GM19452 (cell line): ENCODE results near the gene DLGAP1.

Source experiments
- ATAC-seq: cut with Tn5 transposase; IDR thresholded peaks from one replicate; pipeline ENCODE4 v1.9.1; 2021; ENCODE audit not compliant: unreplicated experiment

The DLGAP1 gene

DNA sequence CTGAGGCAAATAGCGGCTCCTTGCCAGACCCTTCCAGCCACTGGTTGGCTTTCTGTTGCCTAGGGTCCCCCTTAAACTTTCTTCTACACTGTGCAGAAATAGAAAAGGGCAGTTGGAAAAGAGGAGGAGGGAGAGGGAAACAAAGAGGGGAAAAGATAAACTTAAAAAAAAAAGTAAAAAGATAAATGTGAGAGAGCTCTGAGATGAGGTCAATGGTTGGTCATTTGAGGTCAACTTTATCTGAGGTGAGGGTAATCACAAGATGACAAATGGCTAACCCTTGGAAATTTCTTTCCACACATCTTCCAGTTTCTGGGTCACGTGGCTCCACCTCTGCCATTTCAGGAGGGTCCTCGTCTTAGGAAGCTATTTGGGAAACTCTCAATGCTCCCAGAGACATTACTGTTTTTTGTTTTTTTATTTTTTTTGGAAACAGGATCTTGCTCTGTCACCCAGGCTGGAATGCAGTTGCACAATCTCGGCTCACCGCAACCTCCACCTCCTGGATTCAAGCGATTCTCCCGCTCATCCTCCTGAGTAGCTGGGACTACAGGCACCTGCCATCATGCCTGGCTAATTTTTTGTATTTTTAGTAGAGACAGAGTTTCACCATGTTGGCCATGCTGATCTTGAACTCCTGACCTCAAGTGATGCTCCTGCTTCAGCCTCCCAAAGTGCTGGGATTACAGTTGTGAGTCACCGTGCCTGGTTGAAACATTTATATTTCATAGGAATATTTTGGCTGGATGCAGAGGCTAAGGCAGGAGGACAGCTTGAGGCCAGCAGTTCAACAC lies 805.3 kb downstream of the DLGAP1 start:
- ATAC-seq, result no peak

DNA sequence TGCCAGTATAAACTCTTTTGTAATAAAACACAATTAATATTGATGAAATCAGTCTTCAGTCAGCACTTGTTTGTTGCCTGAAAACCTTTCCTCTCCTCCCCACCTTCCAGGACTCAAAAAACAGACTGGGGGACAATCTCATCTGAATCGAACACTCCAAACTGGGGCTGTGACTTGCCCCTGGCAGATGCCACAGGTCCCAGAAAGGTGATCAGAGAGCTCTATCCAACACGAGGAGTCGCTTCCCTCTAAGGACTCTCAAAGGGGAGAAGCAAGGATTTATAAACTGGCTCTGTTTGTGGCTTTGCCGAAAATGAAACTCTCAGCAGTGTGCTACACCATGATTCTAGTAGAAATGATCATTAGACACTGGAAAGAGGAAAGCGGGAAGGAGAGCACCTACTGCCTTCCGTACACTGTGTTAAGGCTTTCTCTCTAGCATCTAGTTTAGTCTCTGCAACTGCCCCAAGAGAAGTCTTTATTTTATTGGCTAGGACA lies 805.9 kb downstream of the DLGAP1 start:
- ATAC-seq, result no peak

DNA sequence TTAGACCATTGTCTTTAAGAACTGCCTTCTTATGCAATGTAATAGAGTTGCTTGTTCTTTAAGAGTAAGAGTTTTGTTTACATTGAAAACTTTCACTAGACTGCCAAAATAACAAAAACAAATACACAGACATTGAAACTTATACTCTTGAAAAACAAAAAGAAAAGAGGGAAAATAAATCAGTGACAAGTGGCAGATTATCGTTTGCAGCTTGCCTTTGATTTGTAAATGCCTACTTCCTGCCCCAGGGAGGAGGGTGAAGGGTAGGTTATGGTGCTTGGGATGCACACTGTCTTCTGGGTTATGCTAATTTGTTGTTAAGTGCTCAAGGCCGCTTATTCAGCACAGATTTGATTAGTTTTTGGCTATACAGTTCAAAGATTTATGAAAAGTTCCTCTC lies 806.5 kb downstream of the DLGAP1 start:
- ATAC-seq, result no peak

DNA sequence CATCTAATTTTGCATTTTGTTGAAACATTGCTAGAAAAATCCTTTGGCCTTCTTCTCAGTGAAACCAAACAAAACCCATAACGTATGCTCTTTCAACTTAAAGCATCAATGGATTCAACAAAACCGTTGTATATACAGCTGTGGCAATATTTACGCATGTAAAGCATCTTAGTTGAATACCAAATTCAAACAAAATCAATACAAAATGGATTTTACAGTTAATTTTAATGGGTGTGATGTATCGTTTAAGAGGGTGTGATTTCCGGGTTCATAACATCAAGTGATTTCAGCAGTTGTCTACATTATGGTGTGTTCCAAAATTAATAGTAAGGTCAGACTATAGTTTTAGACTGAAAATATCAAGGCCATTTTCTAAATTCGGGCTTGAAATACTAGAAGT lies 806.9 kb downstream of the DLGAP1 start:
- no peak for ATAC-seq

DNA sequence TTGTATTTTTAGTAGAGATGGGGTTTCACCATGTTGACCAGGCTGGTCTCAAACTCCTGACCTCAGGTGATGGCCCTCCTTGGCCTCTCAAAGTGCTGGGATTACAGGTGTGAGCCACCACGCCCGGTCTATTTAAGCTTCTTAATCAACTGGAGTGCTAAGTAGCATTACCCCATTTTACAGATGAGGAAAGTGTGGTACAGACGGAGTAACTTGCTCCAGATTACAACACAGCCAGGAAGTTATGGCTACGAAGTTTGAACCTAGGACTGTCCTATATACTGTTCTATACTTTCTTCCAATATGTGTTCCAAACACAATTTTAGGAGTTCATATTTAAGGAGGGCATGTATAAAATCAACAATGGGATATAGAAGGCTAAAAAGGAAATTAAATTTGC lies 807.5 kb downstream of the DLGAP1 start:
- ATAC-seq, result no peak

DNA sequence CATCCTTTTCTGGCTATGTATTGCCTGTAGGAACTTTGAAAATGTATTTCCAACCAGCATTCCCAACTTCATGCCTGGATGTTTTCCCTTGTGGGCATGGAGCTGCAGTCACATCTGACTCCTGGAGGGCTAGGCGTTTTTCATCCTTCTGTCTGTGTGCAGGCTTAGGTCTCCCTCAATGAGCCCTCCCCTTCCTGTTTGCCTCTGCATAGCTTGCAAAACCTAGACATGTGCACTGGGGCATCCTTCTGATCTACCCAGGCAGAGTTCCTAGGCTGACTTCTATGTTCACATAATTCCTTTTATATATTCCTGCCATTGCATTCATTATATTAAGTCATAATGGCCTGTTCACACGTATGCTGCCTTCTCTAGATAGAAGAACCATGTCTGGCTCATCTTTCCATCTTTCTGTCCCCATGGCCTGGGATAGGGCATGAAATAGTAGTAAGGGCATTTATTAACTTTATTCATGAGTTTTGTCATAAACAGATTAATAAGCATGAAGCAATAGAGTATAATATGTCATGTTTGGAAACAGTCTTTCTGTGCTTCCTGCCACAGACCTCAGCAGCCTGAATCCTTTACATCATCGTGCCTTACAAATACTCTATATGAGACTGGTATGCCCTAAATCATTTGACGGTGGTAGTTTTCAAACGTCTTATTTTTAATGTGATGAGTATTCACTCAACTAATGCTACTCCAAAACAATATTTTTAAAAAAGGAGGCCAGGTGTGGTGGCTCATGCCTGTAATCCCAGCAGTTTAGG lies 809.5 kb downstream of the DLGAP1 start:
- no peak for ATAC-seq

DNA sequence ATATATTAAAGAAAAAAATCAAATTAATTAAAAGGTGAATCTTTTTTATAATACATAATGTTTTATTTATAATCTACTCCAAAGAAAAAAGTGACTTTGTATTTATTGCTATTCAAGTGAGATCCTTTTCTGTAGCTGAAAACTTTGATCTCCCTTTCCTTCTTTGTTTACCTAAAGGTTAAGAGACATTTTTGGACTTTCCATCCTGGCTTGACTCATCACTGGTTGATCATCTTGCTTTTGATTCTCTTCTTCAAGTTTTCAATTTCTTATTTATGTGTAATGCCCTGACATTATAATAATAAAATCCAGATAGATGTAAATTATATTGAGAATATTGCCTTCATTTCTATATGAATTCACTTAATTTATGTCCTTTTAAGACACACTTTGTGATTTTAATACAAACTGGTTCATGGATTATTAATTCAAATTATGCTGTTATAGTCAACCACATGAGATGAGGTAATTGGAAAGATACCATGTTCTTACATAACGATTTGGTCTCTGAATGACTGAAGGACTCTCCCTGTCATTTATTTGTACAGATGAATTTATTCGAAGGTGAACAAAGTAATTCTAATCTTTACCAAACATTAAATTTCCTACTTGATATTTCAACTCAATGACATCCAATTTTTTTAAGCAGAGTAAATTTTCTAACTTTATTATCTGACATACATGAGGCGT lies 820.7 kb downstream of the DLGAP1 start:
- no peak for ATAC-seq

DNA sequence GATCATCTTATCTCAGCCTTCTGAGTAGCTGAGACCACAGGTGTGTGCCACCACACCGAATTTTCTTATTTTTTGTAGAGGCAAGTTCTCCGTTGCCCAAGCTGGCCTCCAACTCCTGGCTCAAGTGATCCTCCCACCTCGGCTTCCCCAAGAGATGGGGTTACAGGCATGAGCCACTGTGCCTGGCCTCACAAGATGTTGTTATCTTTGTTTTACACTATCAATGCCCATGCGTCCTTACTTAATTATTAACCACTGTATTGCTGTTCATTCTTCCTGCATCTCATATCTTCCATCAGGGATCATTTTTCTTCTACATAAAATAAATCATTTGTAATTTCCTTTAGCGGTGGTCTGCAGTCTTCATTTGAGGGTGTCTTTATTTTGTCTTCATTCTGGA lies 823.2 kb downstream of the DLGAP1 start:
- no peak for ATAC-seq

DNA sequence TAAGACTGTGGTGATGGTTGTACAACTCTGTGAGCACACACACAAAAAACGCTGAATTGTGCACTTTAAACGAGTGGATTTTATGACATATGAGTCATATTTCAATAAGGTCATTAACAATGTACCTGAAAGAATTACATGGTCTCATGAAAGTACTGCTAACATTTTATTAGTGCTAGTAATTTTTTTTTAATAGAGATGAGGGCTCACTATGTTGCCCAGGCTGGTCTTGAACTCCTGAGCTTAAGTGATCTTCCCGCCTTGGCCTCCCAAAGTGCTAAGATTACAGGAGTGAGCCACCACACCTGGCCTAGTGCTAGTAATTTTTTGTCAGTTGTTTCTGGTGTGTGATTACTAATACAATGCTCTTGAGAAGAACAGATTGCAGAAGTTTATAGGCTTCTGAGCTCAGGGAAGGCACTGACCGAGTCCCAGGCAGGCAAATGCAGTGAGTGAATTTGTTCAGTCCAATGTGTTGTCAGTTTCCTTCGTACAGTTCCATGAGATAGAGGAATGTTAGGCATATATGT lies 828.1 kb downstream of the DLGAP1 start:
- no peak for ATAC-seq

DNA sequence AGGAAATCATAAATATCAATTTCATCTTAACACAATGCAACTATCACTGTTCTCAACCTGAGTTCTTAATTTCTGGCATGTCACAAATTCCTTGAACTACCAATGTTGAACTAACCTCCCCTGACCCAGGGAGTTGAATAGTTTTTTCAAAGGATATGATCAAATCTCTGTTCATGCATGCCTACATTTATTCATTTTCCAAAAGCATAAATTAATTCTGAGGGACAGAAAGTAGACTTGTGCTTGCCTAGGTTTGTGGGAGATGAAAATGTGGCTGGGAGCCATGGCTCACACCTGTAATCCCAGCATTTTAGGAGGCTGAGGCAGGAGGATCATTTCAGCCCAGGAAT lies 829.4 kb downstream of the DLGAP1 start:
- ATAC-seq, result no peak

DNA sequence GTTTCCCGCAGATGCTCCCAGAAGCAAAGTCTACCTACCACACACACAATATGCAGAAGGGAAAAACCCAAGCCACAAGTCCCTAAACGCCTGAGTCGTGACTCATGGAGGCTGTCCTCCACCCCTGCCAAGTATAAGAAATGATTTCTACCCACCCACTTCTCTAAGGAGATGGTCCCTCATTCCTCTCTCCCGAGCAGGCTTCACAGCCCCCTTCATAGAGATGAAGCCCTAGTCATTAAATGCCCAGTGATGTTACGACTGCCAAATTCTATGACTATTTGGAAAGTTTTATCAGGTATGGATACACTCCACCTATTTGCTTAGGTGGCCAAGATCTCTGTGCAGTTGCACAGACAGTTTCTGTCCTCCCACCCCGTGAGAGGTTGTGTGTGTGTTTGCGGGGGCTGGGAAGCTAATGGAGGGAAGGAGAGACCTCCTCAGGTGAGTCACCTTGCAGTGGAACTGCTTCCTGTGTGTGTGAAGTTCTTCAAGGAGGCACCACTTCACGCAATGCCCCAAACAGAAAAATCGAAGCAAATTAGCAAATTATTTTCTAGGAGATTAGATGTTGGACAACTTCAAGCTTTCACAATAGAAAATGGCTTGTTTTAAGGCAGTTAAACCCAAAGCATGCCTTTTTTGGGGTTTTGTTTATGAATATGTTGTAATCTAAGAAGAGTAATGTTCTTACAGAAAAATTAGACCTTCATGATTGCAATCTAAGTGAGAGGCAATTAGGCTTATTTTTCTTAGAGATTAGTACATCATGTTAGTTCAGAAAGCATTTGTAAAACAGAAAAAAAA lies 830.0 kb downstream of the DLGAP1 start:
- no peak for ATAC-seq

DNA sequence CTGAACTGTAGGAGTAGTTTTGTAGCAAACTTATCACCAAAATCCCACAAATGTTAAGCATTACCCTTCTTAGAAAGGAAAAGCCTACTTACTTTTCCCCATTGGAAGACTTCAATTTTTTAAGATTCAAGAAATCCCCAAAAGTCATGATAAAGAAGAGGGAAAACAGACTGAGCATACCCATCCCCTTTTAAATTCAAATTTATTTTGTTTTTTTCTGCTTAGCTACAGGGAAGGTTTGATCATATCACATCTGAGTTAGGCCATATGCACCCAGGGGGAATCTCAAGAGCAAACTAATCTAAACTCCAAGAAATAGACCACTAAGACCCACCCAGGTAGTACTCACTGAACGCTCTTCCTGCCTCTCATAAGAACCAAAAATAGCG lies 830.6 kb downstream of the DLGAP1 start:
- ATAC-seq, result no peak

DNA sequence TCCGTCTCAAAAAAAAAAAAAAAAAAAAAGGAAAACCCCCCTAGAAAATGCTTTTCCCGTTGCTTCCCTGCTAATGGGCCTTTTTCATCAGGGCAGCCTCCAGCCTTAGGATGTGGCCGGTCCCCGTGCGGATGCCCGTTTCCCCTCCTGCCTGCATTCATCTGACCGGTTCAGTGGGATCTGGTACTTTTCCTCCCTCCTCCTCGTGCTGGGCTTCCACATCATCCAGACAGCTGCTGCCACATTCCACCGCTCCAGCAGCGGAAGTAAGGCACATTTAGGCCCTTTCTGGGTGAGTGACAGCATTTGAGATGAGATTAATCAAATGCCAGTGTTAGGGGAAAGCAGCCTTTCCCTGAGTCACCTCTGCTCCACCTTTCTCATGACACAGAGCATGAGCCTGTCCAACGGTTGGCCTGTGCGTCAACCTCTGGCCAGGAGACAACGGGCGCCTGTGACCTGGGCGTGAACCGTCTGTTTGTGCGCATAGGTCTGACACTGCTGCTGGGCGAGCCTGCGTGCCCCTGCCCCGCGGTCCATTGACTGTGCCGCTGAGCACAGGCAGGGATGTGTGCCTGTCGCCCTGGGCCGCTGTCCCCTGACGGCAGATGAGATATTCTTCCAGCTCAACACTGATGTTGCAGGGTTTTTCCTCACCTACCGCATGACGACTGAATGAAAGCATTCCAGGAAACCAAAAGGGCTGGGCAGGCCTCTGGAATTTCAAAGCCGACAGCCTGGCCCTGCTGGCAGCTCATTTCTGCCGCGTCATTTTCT lies 831.1 kb downstream of the DLGAP1 start:
- no peak for ATAC-seq

DNA sequence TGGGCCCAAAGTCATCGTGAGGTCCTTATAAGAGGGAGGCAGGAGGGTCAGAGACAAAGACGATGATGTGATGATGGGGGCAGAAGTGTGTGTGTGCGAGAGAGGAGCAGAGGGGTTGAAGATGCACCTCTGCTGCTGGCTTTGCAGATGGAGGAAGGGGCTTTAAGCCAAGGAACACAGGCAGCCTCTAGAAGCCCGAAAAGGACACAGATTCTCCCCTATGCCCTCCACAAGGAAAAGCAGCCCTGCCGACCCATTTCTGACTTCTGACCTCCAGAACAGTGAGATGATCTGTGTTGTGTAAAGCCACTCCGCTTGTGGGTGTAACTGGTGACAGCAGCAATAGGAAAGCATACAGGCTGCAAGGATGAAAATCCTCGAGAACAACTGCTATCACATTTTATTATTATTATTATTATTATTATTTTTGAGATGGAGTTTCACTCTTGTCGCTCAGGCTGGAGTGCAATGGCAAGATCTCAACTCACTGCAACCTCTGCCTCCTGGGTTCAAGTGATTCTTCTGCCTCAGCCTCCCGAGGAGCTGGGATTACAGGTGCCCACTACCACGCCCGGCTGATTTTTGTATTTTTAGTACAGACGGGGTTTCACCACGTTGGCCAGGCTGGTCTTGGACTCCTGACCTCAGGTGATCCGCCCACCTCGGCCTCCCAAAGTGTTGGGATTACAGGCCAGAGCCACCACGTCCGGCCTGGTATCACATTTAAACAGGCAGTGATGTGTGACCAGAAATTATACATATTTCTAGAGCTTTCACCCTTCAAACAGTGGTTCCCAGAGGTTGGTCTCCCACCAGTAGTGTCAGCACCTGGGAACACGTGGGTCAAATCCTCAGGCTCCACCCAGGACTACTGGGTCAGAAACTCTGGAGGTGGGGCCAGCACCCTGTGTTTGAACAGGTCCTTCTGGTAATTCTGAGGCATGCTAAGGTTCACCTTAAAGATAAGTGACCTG lies 834.7 kb downstream of the DLGAP1 start:
- no peak for ATAC-seq

DNA sequence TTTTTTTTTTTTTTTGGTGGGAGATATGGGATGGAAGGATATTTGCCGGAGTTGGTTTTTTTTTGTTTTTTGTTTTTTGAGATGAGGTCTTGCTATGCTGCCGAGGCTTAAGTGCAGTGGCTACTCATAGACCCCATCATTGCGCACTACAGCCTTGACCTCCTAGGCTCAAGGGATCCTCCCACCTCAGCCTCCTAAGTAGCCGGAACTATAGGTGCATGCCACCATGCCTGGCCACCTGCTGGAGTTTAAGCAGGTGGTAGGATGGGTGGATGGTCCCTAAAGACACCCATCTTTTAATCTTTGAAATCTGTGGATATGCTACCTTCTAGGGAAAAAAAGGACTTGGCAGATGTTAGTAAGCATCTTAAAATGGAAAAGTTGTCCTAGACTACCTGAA lies 835.4 kb downstream of the DLGAP1 start:
- no peak for ATAC-seq

DNA sequence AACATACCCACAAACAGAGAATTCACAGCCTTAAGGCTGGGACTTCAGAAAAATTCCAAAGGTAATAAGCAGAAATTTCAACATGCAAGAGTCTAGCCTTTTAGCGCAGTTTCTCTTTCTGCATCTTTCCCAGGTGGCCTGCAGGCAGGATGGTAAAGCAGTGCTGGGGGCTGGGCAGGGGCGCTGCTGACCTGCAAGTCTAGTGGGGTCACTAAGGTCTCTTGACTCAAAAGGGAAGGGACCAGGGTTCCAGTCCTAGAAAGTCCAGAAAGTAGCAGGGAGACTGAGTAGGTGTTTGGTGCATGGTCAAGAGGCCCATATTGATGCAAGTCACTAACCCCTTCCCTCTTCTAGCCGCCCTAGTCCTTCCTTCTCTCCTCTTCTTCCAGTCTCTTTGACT lies 835.9 kb downstream of the DLGAP1 start:
- no peak for ATAC-seq

DNA sequence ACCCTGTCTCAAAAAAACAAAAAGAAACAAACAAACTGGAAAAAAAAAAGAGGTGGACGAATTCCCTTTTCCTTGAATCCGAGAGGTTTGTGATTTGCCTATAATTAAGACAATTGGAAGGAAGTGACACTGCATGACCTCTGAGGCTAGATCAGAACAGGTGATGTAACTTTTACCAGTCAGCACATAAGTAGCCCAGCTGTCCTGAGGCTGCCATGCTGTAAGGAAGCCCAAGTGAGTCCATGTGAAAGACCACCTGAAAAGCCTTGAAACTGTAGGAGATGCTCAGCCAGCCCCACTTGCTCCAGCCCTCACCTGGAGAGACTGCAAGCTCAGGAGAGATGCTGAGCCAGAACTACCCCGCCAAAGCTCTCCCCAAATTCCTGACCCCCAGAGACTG lies 838.4 kb downstream of the DLGAP1 start:
- no peak for ATAC-seq

DNA sequence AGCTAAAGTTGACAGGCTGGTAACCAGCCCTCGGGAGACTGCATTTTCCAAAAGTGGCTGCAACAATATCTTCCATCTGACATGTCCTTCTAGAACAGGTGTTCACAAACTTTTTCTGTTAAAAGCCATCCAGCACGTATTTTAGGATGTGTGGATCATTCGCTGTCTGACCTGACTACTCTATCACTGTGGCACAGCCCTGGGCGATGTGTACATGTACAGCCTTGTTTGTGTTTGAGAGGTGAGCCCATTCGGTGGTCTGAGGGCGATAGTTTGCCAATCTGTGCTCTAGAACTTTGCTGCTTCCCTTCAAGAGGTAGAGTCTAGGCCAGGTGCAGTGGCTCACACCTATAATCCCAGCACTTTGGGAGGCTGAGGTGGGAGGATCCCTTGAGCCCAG lies 839.0 kb downstream of the DLGAP1 start:
- ATAC-seq, result no peak
